Smooth muscle cell (in vitro differentiated cells): ENCODE measurements around the gene ZFC3H1. TPM values are rescaled to one million over a fixed set of nuclear protein-coding genes. Genes with fewer than 3 reads are reported as not detected.

Source experiments
- DNase-seq: peaks from one replicate; lab custom pipeline; 2025; ENCODE audit not compliant: unreplicated experiment; lab: John Stamatoyannopoulos, UW
- H2AFZ ChIP-seq: fragments of 200-600 bp; sonication (generic); 2 replicates; pipeline ENCODE4 v1.6.0; 2016; ENCODE audit warnings: antibody characterized with exemption, low read depth, mild to moderate bottlenecking
- H3F3A ChIP-seq: fragments of 200-600 bp; sonication (generic); 2 replicates; pipeline ENCODE4 v1.6.0; 2017; ENCODE audit warnings: antibody characterized with exemption, low read depth
- H3K27ac ChIP-seq: fragments of 200-600 bp; sonication (generic); 2 replicates; pipeline ENCODE4 v1.5.1; 2016; ENCODE audit warnings: low read depth, mild to moderate bottlenecking
- H3K27me3 ChIP-seq: fragments of 200-600 bp; sonication (generic); 2 replicates; pipeline ENCODE4 v1.6.1; 2016; ENCODE audit warnings: low read depth, mild to moderate bottlenecking
- H3K36me3 ChIP-seq: fragments of 200-600 bp; sonication (generic); 2 replicates; pipeline ENCODE4 v1.5.1; 2016; ENCODE audit warnings: low read depth
- H3K4me1 ChIP-seq: fragments of 200-600 bp; sonication (generic); 2 replicates; pipeline ENCODE4 v1.5.1; 2016; ENCODE audit warnings: low read depth
- H3K4me2 ChIP-seq: fragments of 200-600 bp; sonication (generic); 2 replicates; pipeline ENCODE4 v1.6.0; 2016; ENCODE audit warnings: mild to moderate bottlenecking
- H3K4me3 ChIP-seq: fragments of 200-600 bp; sonication (generic); 2 replicates; pipeline ENCODE4 v1.5.1; 2016; ENCODE audit warnings: mild to moderate bottlenecking
- H3K79me2 ChIP-seq: fragments of 200-600 bp; sonication (generic); 2 replicates; pipeline ENCODE4 v1.6.0; 2016; ENCODE audit warnings: low read depth, mild to moderate bottlenecking
- H3K9ac ChIP-seq: fragments of 200-600 bp; sonication (generic); 2 replicates; pipeline ENCODE4 v1.6.0; 2016; ENCODE audit warnings: low read depth
- H3K9me3 ChIP-seq: fragments of 200-600 bp; sonication (generic); replicated peaks from 2 replicates; pipeline ENCODE4 v1.5.1; 2016; ENCODE audit warnings: low read depth
- H4K20me1 ChIP-seq: fragments of 200-600 bp; sonication (generic); 2 replicates; pipeline ENCODE4 v1.6.0; 2016; ENCODE audit warnings: low read depth
- CTCF ChIP-seq: fragments of 200-600 bp; sonication (generic); IDR thresholded peaks from 2 replicates; pipeline ENCODE4 v1.5.1; 2017; ENCODE audit warnings: borderline replicate concordance, mild to moderate bottlenecking, antibody characterized with exemption; ENCODE audit not compliant: insufficient read depth, poor library complexity, severe bottlenecking
- WGBS: methylation state at CpG from one replicate; pipeline ENCODE4 v1.1.7; 2016; ENCODE audit warnings: low lambda C conversion rate; 5-methylcytosine and 5-hydroxymethylcytosine counted together
- polyA plus RNA-seq: library from polyadenylated mRNA; unstranded; fragments of >200 nt; fragmentation: Nextera tagmentation; extraction: Ambion mirVana; gene quantifications from 2 replicates; pipeline ENCODE4 v1.2.1, GENCODE V29; 2016
- total RNA-seq: library from RNA; depleted of rRNA; stranded (reverse); fragments of >200 nt; gene quantifications from 2 replicates; pipeline ENCODE4 v1.2.3, GENCODE V29; 2014

The ZFC3H1 gene
- total and polyA plus RNA-seq, 2 experiments from 2014 or later, result 17.5 to 52.9 TPM

DNA sequence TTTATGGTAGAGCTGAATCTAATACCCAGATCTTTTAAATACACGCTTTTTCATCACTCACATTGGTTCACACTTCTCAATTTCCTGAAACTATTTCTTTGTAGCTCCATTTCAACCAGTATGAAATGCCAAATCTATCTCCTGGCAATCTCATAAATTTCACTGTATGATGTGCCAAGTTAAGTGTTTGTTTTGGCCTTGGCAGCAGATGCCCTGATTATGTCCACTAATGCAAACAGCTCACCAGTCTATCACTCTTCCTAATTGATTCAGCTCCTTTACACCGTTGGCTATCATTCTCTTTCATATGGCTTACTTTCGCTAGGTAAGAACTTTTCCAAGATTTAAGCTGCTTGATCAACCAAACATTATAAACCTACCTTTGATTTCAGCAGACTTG, 58.6 kb downstream of the ZFC3H1 start:
- Histone ChIP-seq H3F3A (peaks cover 5% of the 10 kb centered on the region), H3K4me2 (no peak overlapping the region), H2AFZ (no peak overlapping the region), H3K9ac (no peak overlapping the region), H3K4me3 (no peak overlapping the region), H3K4me1 (no peaks in the 10 kb centered on the region), H4K20me1 (peaks cover 19% of the 10 kb centered on the region), H3K9me3 (no peaks in the 10 kb centered on the region), H3K79me2 (no peaks in the 10 kb centered on the region), H3K27me3 (no peaks in the 10 kb centered on the region), H3K27ac (no peak overlapping the region), H3K36me3 (peaks cover 16% of the 10 kb centered on the region)
- DNase-seq, result no peak
- 96% methylated on average over 3 of the region's 3 CpGs for WGBS
- no peak for TF ChIP-seq CTCF

GRCh38 chr12:71602761-71603577, 60.7 kb downstream of the ZFC3H1 start:
- no peak overlapping the region for H3K4me2 ChIP-seq
- no peaks in the 10 kb centered on the region for H3K36me3 ChIP-seq
- no peaks in the 10 kb centered on the region for H3K79me2 ChIP-seq
- DNase-seq, result no peak
- H3K9me3 ChIP-seq, result no peaks in the 10 kb centered on the region
- no peak overlapping the region for H3K4me3 ChIP-seq
- no peaks in the 10 kb centered on the region for H3K4me1 ChIP-seq
- H3K27ac ChIP-seq, result no peak overlapping the region
- peaks cover 7% of the 10 kb centered on the region for H4K20me1 ChIP-seq
- no peaks in the 10 kb centered on the region for H3K27me3 ChIP-seq
- 90% methylated on average over 10 of the region's 10 CpGs for WGBS
- peaks cover 5% of the 10 kb centered on the region for H3F3A ChIP-seq
- H3K9ac ChIP-seq, result no peak overlapping the region
- no peak for TF ChIP-seq CTCF
- no peak overlapping the region for H2AFZ ChIP-seq

GRCh38 chr12:71601546-71601945, 62.1 kb downstream of the ZFC3H1 start:
- no peaks in the 10 kb centered on the region for H3K9me3 ChIP-seq
- no peak overlapping the region for H3K27ac ChIP-seq
- DNase-seq, result no peak
- peaks cover 3% of the 10 kb centered on the region for H4K20me1 ChIP-seq
- no peak overlapping the region for H3K4me2 ChIP-seq
- H2AFZ ChIP-seq, result no peak overlapping the region
- no peaks in the 10 kb centered on the region for H3K36me3 ChIP-seq
- no peak overlapping the region for H3K4me3 ChIP-seq
- H3K27me3 ChIP-seq, result no peaks in the 10 kb centered on the region
- H3K9ac ChIP-seq, result no peak overlapping the region
- H3K4me1 ChIP-seq, result no peaks in the 10 kb centered on the region
- H3K79me2 ChIP-seq, result no peaks in the 10 kb centered on the region
- H3F3A ChIP-seq, result peaks cover 2% of the 10 kb centered on the region
- TF ChIP-seq CTCF, result no peak

DNA sequence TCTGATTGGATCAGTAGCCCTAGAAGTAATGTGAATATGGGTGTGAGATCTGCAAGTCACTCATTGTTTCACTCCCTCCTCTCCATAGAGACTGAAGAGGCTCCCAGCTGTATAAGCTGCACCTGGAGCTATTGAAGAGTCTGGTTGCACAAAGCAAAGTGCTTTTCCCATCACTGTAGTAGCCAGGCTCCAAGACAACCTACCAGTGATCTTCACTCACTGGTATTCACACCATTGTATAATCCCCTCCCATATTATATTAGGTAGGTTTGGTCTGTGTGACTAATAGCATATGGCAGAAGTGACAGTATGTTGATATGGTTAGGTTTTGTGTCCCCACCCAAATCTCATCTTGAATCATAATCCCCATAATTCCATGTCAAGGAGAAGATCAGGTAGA, 64.4 kb downstream of the ZFC3H1 start:
- no peak for TF ChIP-seq CTCF
- Histone ChIP-seq H3K79me2 (no peaks in the 10 kb centered on the region), H3K4me3 (no peak overlapping the region), H3F3A (no peaks in the 10 kb centered on the region), H3K36me3 (no peaks in the 10 kb centered on the region), H3K9ac (no peak overlapping the region), H3K4me1 (no peaks in the 10 kb centered on the region), H4K20me1 (no peaks in the 10 kb centered on the region), H2AFZ (no peak overlapping the region), H3K9me3 (no peaks in the 10 kb centered on the region), H3K4me2 (no peak overlapping the region), H3K27me3 (no peaks in the 10 kb centered on the region), H3K27ac (no peak overlapping the region)
- no peak for DNase-seq
